Panc1 (cell line): Measurements from ENCODE around the gene ADH7.

Experiments
- CTCF ChIP-seq: fragments of 450-650 bp; IDR thresholded peaks from 2 replicates; pipeline ENCODE4 v1.5.1; 2017; ENCODE audit warnings: mild to moderate bottlenecking
- POLR2AphosphoS5 ChIP-seq: IDR thresholded peaks from 2 replicates; pipeline ENCODE4 v1.6.1; 2012; ENCODE audit warnings: mild to moderate bottlenecking, low read depth, low read length, moderate library complexity
- SIN3A ChIP-seq: IDR thresholded peaks from 2 replicates; pipeline ENCODE4 v1.6.1; 2012; ENCODE audit warnings: low read depth, mild to moderate bottlenecking, low read length, moderate library complexity, borderline replicate concordance; ENCODE audit not compliant: insufficient read depth

GRCh38 chr4:99471896-99472295 lies 36.8 kb upstream of the ADH7 start:
- no peak for TF ChIP-seq CTCF
- TF ChIP-seq POLR2AphosphoS5, result no peak
- TF ChIP-seq SIN3A, result no peak
